ENCODE results near the gene SYNGR1.
"Not testable (repeated sequence)": the region's sequence is repeated elsewhere in the genome, so short reads cannot be mapped to it uniquely, and the experiment has no call there.

The SYNGR1 gene

DNA sequence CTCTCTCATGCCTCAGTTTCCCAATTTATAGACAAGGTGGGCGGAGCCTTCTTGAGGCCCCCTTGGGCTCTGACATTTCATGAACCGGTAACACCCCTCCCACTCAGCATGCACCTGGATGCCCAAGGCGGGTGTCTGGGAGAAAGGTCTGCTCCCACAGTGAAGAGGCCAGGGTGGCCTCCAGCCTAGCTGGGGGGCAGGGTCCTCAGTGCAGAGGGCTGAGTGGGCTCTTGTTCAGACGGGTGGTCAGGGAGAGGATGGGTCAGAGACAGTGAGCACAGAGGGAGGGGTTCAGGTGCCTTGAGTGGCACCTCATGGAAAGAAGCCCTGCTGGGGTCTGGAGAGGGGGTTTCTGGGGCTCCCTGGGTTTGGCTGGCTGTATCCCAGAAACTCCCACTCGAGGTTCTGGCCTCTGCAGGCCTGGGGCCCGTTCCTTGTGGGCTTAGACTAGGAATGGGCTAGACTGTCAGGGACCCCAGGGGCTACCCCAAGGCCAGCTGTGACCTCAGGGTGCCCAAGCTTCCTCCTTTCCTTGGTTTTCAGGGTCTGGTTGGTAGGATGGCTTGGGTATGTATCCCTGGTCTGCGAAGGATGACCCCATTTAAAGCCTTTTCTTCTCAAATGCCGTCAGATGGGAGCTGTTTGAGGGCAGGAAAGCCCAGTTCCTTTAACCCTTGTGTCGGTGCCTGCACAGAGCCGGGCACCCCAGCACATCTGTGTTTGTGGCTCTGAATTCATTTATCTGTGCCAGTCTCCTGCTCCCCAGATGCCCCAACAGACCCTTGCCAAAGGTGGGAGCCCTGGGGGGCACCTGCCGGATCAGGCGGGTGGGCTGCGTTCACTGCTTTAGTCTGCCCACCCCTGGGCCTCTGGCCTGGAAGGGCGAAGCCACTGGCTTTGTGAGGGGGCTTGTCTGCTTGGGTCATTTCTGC, 1.2 kb downstream of the SYNGR1 start:
- DNase-seq (ENCODE audit: low spot score), result no peak

- no peak for DNase-seq (ENCODE audit: low spot score)
Observed at GRCh38 chr22:39351689-39352214, 2.0 kb downstream of the SYNGR1 start.

DNA sequence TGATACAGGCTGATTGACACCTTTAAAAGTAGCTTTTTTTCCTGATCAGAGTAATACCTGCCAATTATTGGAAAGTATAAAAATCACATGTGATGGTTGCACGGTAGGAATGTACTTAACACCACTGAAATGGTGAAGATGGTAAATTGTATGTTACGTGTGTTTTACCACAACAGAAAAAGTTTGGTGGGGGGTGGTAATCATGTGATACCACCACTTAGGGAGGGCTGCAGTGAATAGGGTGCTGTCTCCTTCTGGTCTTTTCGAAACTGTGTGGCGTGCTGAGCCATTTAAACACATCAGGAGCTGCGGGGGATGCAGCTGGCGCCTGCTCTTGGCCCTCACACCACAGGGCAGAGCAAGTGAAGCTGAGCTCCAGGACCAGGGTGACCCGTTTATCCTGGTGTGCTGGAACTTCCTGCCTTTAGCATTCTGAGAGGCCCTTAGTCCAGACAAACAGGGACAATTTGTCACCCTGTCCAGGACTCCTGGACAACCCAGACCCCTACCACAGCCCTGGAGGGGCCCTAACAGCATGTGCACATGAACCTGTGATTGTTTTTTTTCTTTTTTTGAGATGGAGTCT, 2.6 kb downstream of the SYNGR1 start:
- no peak for DNase-seq (ENCODE audit: low spot score)

GRCh38 chr22:39353346-39353745, 3.6 kb downstream of the SYNGR1 start:
- DNase-seq (ENCODE audit: low spot score), result no peak

- DNase-seq (ENCODE audit: low spot score), result no peak
Observed at GRCh38 chr22:39355080-39355479, 5.3 kb downstream of the SYNGR1 start.

- not testable (repeated sequence) for DNase-seq (ENCODE audit: low spot score)
Observed at GRCh38 chr22:39355805-39356204, 6.0 kb downstream of the SYNGR1 start.

DNA sequence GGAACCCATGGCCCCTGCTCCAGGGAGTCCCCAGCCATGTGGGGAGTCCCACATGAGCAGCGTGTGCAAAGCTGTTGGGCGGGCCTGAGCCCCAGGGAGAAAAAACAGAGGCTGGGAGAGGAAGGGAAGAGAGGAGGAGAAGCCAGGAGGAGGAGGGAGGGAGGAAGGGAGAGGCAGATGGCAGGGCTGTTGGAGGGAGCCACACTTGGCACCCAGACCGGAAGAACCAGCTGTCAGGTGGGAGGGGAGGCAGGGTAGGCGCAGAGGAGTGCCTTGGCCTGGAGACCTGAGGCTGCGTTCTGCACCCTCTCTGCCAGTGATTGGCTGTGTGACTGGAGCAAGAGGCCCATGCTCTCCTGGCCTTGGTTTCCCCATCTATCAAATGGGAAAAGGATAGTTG, 6.7 kb downstream of the SYNGR1 start:
- DNase-seq (ENCODE audit: low spot score), result peak; percentile 77

DNA sequence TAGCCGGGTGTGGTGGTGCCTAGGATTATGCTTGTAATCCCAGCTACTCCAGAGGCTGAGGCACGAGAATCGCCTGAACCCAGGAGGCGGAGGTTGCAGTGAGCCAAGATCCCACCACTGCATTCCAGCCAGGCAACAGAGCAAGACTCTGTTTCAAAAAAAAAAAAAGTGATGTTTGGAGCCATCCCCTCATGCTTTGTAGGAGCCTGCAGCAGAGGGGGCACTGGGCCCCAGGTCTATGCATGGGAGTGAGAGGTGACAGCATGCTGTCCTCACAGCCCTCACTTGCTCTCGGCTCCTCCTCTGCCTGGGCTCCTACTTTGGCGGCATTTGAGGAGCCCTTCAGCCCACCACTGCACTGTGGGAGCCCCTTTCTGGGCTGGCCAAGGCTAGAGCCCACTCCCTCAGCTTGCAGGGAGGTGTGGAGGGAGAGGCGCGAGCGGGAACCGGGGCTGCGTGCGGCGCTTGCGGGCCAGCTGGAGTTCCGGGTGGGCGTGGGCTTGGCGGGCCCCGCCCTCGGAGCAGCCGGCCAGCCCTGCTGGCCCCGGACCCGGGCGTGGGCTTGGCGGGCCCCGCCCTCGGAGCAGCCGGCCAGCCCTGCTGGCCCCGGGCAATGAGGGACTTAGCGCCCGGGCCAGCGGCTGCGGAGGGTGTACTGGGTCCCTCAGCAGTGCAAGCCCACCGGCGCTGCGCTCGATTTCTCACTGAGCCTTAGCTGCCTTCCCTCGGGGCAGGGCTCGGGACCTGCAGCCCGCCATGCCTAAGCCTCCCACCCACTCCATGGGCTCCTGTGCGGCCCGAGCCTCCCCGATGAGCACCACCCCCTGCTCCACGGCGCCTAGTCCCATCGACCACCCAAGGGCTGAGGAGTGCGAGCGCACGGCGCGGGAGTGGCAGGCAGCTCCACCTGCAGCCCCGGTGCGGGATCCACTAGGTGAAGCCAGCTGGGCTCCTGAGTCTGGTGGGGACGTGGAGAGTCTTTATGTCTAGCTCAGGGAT, 7.6 kb downstream of the SYNGR1 start:
- DNase-seq (ENCODE audit: low spot score), result not testable (repeated sequence)

DNA sequence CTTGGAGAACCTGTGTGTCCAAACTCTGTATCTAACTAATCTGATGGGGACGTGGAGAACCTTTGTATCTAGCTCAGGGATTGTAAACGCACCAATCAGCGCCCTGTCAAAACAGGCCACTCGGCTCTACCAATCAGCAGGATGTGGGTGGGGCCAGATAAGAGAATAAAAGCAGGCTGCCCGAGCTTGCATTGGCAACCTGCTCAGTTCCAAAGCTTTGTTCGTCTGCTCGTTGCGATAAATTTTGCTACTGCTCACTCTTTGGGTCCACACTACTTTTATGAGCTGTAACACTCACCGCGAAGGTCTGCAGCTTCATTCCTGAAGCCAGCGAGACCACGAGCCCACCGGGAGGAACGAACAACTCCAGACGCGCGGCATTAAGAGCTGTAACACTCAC, 8.4 kb downstream of the SYNGR1 start:
- DNase-seq (ENCODE audit: low spot score), result not testable (repeated sequence)

DNA sequence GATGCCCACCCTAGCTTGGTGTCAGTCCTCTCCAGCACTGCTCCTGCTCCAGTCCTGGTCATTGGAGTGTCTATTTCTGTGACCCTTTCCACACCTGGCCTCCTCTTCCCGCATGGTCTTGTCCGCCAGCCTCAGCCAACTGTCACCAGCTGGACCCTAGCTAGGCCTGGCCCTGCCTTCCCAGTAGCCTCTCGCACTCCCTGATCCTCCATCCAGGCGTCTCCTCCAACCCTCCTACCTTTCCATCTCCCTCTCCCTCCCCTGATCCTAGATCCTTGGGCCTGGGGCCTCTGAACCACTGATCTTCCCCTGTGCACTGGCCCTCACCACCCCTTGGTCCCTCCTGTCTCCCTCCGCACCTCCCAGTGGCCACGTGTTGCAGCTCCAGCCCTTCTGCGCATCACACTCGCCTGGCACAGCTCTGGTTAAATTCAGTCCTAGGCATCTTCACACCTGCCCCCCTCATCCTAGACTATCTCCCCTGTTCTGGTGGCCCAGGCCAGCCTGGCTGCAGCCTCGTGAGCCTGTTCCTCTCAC, 9.9 kb downstream of the SYNGR1 start:
- no peak for DNase-seq (ENCODE audit: low spot score)

GRCh38 chr22:39360242-39360641, 10.5 kb downstream of the SYNGR1 start:
- DNase-seq (ENCODE audit: low spot score), result no peak

DNA sequence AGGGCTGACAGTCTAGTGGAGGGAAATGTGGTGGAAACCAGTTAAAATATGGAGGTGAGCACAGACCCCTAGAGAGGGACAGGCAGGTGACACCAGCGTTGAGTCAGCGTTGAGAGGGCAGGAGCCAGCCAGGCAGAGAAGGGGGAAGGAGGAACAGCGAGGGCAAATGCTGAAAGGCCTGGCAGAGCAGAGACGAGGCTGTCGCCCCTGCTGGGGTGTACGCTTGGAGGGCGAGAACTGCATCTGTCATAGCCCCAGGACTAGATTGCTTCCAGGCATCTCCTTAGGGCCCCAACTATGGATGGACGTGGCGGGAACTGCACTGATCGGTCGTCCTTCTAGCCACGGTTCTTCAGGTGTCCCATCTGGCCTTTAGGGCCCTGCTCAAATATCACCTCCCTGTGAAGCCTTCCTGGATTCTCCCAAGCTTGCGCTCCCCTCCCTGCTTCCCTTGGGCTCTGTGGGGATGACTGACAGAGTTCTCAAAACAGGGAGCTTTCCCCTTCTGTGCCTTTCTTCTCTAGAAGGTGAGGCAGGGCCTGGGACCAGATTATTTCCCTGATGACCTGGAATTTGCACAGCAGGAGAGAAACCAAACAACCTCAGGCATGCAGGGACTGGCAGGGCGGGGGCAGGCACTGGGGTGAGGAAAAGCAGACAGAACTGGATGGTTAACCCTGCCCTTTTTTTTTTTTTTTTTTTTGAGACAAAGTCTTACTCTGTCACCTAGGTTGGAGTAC, 11.1 kb downstream of the SYNGR1 start:
- DNase-seq (ENCODE audit: low spot score), result no peak

GRCh38 chr22:39361496-39361895, 11.7 kb downstream of the SYNGR1 start:
- no peak for DNase-seq (ENCODE audit: low spot score)

- DNase-seq (ENCODE audit: low spot score), result no peak
Observed at GRCh38 chr22:39362271-39362670, 12.5 kb downstream of the SYNGR1 start.

- no peak for DNase-seq (ENCODE audit: low spot score)
Observed at GRCh38 chr22:39362932-39363331, 13.1 kb downstream of the SYNGR1 start.

GRCh38 chr22:39363751-39364515, 14.1 kb downstream of the SYNGR1 start:
- DNase-seq (ENCODE audit: low spot score), result no peak

- no peak for DNase-seq (ENCODE audit: low spot score)
Observed at GRCh38 chr22:39364714-39365491, 15.1 kb downstream of the SYNGR1 start.

DNA sequence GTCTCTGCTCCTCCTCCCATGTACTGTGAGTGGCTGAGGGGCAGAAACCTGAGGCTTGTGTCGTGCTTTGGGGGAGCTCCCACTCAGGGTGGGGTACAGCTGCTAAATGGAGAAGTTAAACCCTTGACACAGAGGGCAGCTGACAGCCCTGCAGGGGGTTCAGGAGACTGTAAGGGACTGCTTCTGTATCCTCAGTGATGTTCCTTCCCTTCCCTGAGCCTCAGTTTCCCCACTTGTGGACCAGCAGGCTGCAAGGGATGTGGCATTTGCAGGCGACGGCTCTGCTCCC, 15.6 kb downstream of the SYNGR1 start:
- no peak for DNase-seq (ENCODE audit: low spot score)

- no peak for DNase-seq (ENCODE audit: low spot score)
Observed at GRCh38 chr22:39367035-39367434, 17.2 kb downstream of the SYNGR1 start.

DNA sequence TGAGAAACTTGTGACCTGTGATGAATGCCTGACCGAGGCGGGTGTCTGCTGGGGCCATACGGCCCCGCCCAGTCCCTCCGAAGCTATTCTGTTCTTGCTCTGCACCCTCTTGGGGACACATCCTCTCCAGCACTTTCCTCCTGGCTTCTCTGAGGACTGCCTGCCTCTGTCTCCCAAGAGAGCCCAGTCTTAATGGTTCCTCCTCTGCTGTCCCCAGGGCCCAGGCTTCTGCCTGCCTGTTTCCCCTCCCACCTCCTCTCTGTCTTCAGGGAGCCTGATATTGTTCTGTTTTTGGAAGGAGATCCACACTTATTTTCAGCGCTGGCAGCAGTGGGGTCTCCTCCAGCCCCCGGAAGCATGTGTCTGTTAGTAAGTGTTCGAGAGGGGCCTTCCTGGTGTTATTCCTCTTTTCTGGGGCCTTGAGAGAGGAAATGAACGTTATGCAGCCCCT, 18.7 kb downstream of the SYNGR1 start:
- no peak for DNase-seq (ENCODE audit: low spot score)

Data from Ammon's horn (tissue), 1 donor.